KMS-11 (cell line): Measurements from ENCODE around the gene NFKBIZ.
"Not testable (repeated sequence)": the region's sequence is repeated elsewhere in the genome, so short reads cannot be mapped to it uniquely, and the experiment has no call there.

Experiments used
- H2AFZ ChIP-seq: fragments of 200-600 bp; sonication (generic); 2 replicates; pipeline ENCODE4 v1.6.1; 2016; ENCODE audit warnings: antibody characterized with exemption, mixed run types, low read depth
- H3K27ac ChIP-seq: fragments of 200-600 bp; sonication (generic); 2 replicates; pipeline ENCODE4 v1.6.1; 2016; ENCODE audit warnings: mild to moderate bottlenecking, mixed run types
- H3K27me3 ChIP-seq: fragments of 200-600 bp; sonication (generic); 2 replicates; pipeline ENCODE4 v1.6.1; 2017; ENCODE audit warnings: mild to moderate bottlenecking, low read depth, mixed run types, moderate library complexity; ENCODE audit not compliant: insufficient read depth
- H3K36me3 ChIP-seq: fragments of 200-600 bp; sonication (generic); 2 replicates; pipeline ENCODE4 v1.6.1; 2017; ENCODE audit warnings: mild to moderate bottlenecking, mixed run types; ENCODE audit not compliant: insufficient read depth
- H3K4me1 ChIP-seq: fragments of 200-600 bp; sonication (generic); 2 replicates; pipeline ENCODE4 v1.6.1; 2016; ENCODE audit warnings: mild to moderate bottlenecking, low read depth, mixed run types; ENCODE audit not compliant: poor library complexity, severe bottlenecking
- H3K4me2 ChIP-seq: fragments of 200-600 bp; sonication (generic); 2 replicates; pipeline ENCODE4 v1.7.0; 2016; ENCODE audit warnings: mild to moderate bottlenecking, mixed run types
- H3K4me3 ChIP-seq: fragments of 200-600 bp; sonication (generic); IDR thresholded peaks from 2 replicates; pipeline ENCODE4 v1.6.1; 2017; ENCODE audit warnings: low read depth, low read length, mixed read lengths; ENCODE audit not compliant: insufficient read depth
- H3K79me2 ChIP-seq: fragments of 200-600 bp; sonication (generic); 2 replicates; pipeline ENCODE4 v1.6.1; 2016; ENCODE audit warnings: low read depth, mixed run types; ENCODE audit not compliant: insufficient read depth
- H3K9ac ChIP-seq: fragments of 200-600 bp; sonication (generic); 2 replicates; pipeline ENCODE4 v1.6.1; 2016; ENCODE audit warnings: mild to moderate bottlenecking, mixed run types
- H4K20me1 ChIP-seq: fragments of 200-600 bp; sonication (generic); 2 replicates; pipeline ENCODE4 v1.6.1; 2016; ENCODE audit warnings: mild to moderate bottlenecking, mixed run types; ENCODE audit not compliant: insufficient read depth
- CTCF ChIP-seq: fragments of 200-600 bp; sonication (generic); conservative IDR thresholded peaks from 2 replicates; pipeline ENCODE4 v1.6.1; 2017; ENCODE audit warnings: low read depth, mild to moderate bottlenecking, antibody characterized with exemption, low read length, moderate library complexity, mixed read lengths

The NFKBIZ gene

GRCh38 chr3:101878589-101878988 is 29.3 kb downstream of the NFKBIZ start:
- no peak overlapping the region for H3K4me2 ChIP-seq
- H3K4me1 ChIP-seq, result peaks cover 4% of the 10 kb centered on the region
- no peaks in the 10 kb centered on the region for H3K79me2 ChIP-seq
- no peak overlapping the region for H3K9ac ChIP-seq
- no peak overlapping the region for H3K27ac ChIP-seq
- no peak overlapping the region for H2AFZ ChIP-seq
- H3K4me3 ChIP-seq, result no peak overlapping the region
- H3K27me3 ChIP-seq, result no peaks in the 10 kb centered on the region
- TF ChIP-seq CTCF, result no peak
- no peaks in the 10 kb centered on the region for H3K36me3 ChIP-seq
- no peaks in the 10 kb centered on the region for H4K20me1 ChIP-seq

- H3K4me2 ChIP-seq, result no peak overlapping the region
- peaks cover 4% of the 10 kb centered on the region for H3K4me1 ChIP-seq
- no peak overlapping the region for H2AFZ ChIP-seq
- H3K36me3 ChIP-seq, result no peaks in the 10 kb centered on the region
- H3K9ac ChIP-seq, result no peak overlapping the region
- no peak overlapping the region for H3K27ac ChIP-seq
- no peaks in the 10 kb centered on the region for H3K79me2 ChIP-seq
- TF ChIP-seq CTCF, result no peak
- H3K4me3 ChIP-seq, result no peak overlapping the region
- no peaks in the 10 kb centered on the region for H4K20me1 ChIP-seq
- H3K27me3 ChIP-seq, result no peaks in the 10 kb centered on the region
Observed at GRCh38 chr3:101879102-101879501, 29.8 kb downstream of the NFKBIZ start.

- Histone ChIP-seq H3K4me2 (no peak overlapping the region), H3K4me1 (peaks cover 4% of the 10 kb centered on the region)
Observed at GRCh38 chr3:101879623-101880284, 30.4 kb downstream of the NFKBIZ start.

DNA sequence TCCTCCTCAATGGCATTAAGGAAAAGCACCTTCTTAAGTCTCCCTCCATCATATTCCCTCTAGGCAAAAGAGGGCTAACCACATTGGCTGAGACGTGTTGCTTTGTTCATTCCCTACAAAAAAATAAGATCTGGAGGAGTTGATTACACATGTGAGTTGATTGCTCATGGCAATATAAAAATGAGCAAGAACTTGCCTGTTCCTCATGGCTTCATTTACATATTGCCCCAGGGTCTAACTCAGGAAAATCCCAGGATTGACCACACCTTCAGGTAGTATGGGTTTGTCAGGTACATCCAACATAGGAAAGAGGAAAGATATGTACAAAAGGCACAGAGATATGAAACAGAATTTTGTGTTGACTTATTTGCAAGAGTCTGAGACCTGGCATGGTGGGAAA is 35.5 kb downstream of the NFKBIZ start:
- Histone ChIP-seq H3K27ac (no peak overlapping the region), H3K4me2 (no peak overlapping the region), H3K4me1 (peaks cover 2% of the 10 kb centered on the region), H3K9ac (no peak overlapping the region), H3K27me3 (no peaks in the 10 kb centered on the region), H3K36me3 (no peaks in the 10 kb centered on the region), H3K4me3 (no peak overlapping the region), H2AFZ (no peak overlapping the region), H4K20me1 (no peaks in the 10 kb centered on the region), H3K79me2 (no peaks in the 10 kb centered on the region)
- TF ChIP-seq CTCF, result no peak

More at GRCh38 chr3:101879623-101880284, 30.4 kb downstream of the NFKBIZ start:
- no peak overlapping the region for H2AFZ ChIP-seq
- H3K27ac ChIP-seq, result no peak overlapping the region
- no peak for TF ChIP-seq CTCF
- no peaks in the 10 kb centered on the region for H3K36me3 ChIP-seq
- H3K79me2 ChIP-seq, result no peaks in the 10 kb centered on the region
- H3K4me3 ChIP-seq, result no peak overlapping the region
- H4K20me1 ChIP-seq, result no peaks in the 10 kb centered on the region
- H3K27me3 ChIP-seq, result no peaks in the 10 kb centered on the region
- no peak overlapping the region for H3K9ac ChIP-seq

DNA sequence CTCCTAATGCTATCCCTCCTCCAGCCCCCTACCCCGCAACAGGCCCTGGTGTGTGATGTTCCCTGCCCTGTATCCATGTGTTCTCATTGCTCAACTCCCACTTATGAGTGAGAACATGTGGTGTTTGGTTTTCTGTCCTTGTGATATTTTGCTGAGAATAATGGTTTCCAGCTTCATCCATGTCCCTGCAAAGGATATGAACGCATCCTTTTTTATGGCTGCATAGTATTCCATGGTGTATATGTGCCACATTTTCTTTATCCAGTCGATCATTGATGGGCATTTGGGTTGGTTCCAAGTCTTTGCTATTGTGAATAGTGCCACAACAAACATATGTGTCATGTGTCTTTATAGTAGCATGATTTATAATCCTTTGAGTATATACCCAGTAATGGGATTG is 36.3 kb downstream of the NFKBIZ start:
- not testable (repeated sequence) for H3K79me2 ChIP-seq, H3K9ac ChIP-seq, H3K4me1 ChIP-seq, H2AFZ ChIP-seq, H4K20me1 ChIP-seq, H3K36me3 ChIP-seq, H3K27me3 ChIP-seq, H3K4me2 ChIP-seq, H3K4me3 ChIP-seq, H3K27ac ChIP-seq
